ENCODE data around the gene SC5D. TPM values are rescaled to one million over a fixed set of nuclear protein-coding genes. Genes with fewer than 3 reads are reported as not detected.

The SC5D gene
- total and polyA plus RNA-seq, 2 of the 8 experiments (the other 6 are each of a cell fraction or from before 2014, with no cell fraction given), result 73.9 to 90.3 TPM

DNA sequence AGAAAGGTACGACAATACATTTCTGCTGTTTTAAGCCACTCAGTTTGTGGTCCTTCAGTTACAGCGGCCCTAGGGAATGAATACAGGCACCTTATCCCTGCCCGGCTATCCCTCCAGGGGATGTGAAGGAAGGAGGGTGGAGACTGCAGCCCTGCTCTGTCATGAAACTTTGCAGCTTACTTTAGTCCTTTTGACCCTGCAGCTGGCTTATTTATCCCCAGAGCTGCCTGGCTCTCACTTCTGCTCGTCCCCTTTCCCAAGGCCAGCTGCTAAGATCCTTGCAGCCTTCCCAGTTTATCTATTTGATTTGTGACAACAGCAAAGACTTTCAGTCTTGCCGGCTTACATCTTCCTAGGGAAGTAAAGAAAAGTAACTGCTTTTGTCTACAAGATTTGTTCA, 55.2 kb downstream of the SC5D start:
- Histone ChIP-seq H2BK120ac (replicated peaks; ENCODE audit: low read depth, low read length) (no peak overlapping the region), H3K27ac (ENCODE audit: low read depth, low read length) (no peak overlapping the region), H2AFZ (ENCODE audit: low read length) (peak overlapping the region; percentile 9; the same call in 1 of the 2 replicates), H2BK12ac (ENCODE audit: low read depth, low read length) (no peak overlapping the region), H3K27me3 (replicated peaks in 1 of 4; ENCODE audit: control insufficient read depth in 3 of 4, extremely low read depth in 1 of 4, insufficient read depth in 3 of 4, low read length in 3 of 4) (no peaks in the 10 kb centered on the region), H3K9me3 (ENCODE audit: insufficient read depth in 2 of 2, low read depth in 1 of 2, low read length in 1 of 2) (no peaks in the 10 kb centered on the region), H4K91ac (replicated peaks; ENCODE audit: insufficient read length, low read length) (no peak overlapping the region), H3K9ac (replicated peaks in 1 of 4; ENCODE audit: extremely low read depth in 1 of 4, low read depth in 3 of 4, low read length in 3 of 4) (no peak overlapping the region), H4K20me1 (replicated peaks in 1 of 2; ENCODE audit: control insufficient read depth in 1 of 2, insufficient read depth in 2 of 2, low read length in 2 of 2) (no peaks in the 10 kb centered on the region), H3K79me1 (ENCODE audit: low read depth, low read length) (no peaks in the 10 kb centered on the region; the same call in 1 of the 2 replicates), H4K8ac (ENCODE audit: extremely low read depth, insufficient read depth, low read length) (no peak overlapping the region), H3K14ac (ENCODE audit: insufficient read length) (no peak overlapping the region), H3K79me2 (ENCODE audit: control insufficient read depth in 1 of 2, insufficient read depth in 2 of 2, low read length in 2 of 2) (no peaks in the 10 kb centered on the region), H3K4me2 (ENCODE audit: insufficient read depth in 1 of 2, low read depth in 2 of 2, low read length in 2 of 2) (no peak overlapping the region), H2AK5ac (ENCODE audit: low read depth, low read length) (no peak overlapping the region), H3K4me3 (ENCODE audit: extremely low read depth in 1 of 4, insufficient read depth in 2 of 4, low read depth in 3 of 4, low read length in 4 of 4) (no peak overlapping the region), H3K23ac (ENCODE audit: insufficient read length) (no peak overlapping the region), H4K5ac (ENCODE audit: insufficient read length, low read depth, low read length) (no peak overlapping the region), H2BK5ac (ENCODE audit: low read depth, low read length) (no peak overlapping the region), H2BK15ac (ENCODE audit: low read length) (no peak overlapping the region), H3K36me3 (ENCODE audit: control insufficient read depth in 2 of 4, insufficient read depth in 4 of 4, low read length in 3 of 4) (no peaks in the 10 kb centered on the region), H3K56ac (replicated peaks; ENCODE audit: insufficient read length, low read depth, low read length) (no peak overlapping the region), H3K4ac (replicated peaks; ENCODE audit: insufficient read length, low read depth, low read length) (no peak overlapping the region), H3K4me1 (replicated peaks in 1 of 4; ENCODE audit: control insufficient read depth in 3 of 4, insufficient read depth in 4 of 4, low read length in 3 of 4) (no peaks in the 10 kb centered on the region), H3K18ac (ENCODE audit: extremely low read depth, low read length) (no peak overlapping the region), H3K23me2 (ENCODE audit: low read depth, low read length) (no peaks in the 10 kb centered on the region), H2BK20ac (ENCODE audit: low read length) (no peak overlapping the region)
- TF ChIP-seq BRCA1 (IDR thresholded peaks at IDR 0.05; ENCODE audit: low read depth, low read length), result no peak
- no peak for TF ChIP-seq SP1 (IDR thresholded peaks at IDR 0.05; ENCODE audit: low read depth, low read length)
- TF ChIP-seq HDAC6 (IDR thresholded peaks at IDR 0.05; ENCODE audit: low read depth, low read length), result no peak
- no peak for TF ChIP-seq KDM5A (IDR thresholded peaks at IDR 0.05; ENCODE audit: low read length)
- TF ChIP-seq NANOG (IDR thresholded peaks at IDR 0.05; ENCODE audit: insufficient read depth, low read depth, low read length, poor library complexity, severe bottlenecking), result no peak
- TF ChIP-seq POLR2A (IDR thresholded peaks at IDR 0.05; ENCODE audit: control extremely low read depth in 1 of 2, low read depth in 2 of 2, low read length in 2 of 2), result no peak
- TF ChIP-seq RXRA (IDR thresholded peaks at IDR 0.05; ENCODE audit: insufficient read depth, low read depth, low read length), result no peak
- TF ChIP-seq NRF1 (IDR thresholded peaks at IDR 0.05; ENCODE audit: low read depth, low read length), result no peak
- TF ChIP-seq TBP (IDR thresholded peaks at IDR 0.05; ENCODE audit: low read depth, low read length), result no peak
- no peak for TF ChIP-seq EZH2 (IDR thresholded peaks at IDR 0.05; ENCODE audit: low read depth, low read length, severe bottlenecking)
- no peak for TF ChIP-seq CBX8 (IDR thresholded peaks at IDR 0.05; ENCODE audit: borderline replicate concordance, low read depth, low read length)
- no peak for TF ChIP-seq CHD1 (IDR thresholded peaks at IDR 0.05; ENCODE audit: low read depth, low read length)
- TF ChIP-seq, protein P1, sequence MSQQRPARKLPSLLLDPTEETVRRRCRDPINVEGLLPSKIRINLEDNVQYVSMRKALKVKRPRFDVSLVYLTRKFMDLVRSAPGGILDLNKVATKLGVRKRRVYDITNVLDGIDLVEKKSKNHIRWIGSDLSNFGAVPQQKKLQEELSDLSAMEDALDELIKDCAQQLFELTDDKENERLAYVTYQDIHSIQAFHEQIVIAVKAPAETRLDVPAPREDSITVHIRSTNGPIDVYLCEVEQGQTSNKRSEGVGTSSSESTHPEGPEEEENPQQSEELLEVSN (IDR thresholded peaks at IDR 0.05), result no peak
- TF ChIP-seq FOSL1 (IDR thresholded peaks at IDR 0.05; ENCODE audit: insufficient read depth, low read depth, low read length), result no peak
- WGBS, 2 experiments (ENCODE audit: extremely low coverage in 1 of 2, insufficient coverage in 1 of 2, insufficient read length in 1 of 2, insufficient replicate concordance in 2 of 2, low coverage in 1 of 2, low lambda C conversion rate in 2 of 2, missing lambda C conversion rate in 1 of 2), result 99% methylated on average over 5 of the region's 5 CpGs; no CpG with 5 or more reads in 1 of the 2 experiments
- FAIRE-seq (no peak), DNase-seq (ENCODE audit: low read depth in 1 of 2, low spot score in 2 of 2) (no peak)
- ChIA-PET POLR2A (ENCODE audit: partially characterized antibody) (interaction anchor here (1.1 to 1.4 kb wide), 2 partner anchors 18 to 58 kb away, joined by 3 read pairs; no protein-coding TSS in a partner anchor), CTCF (ENCODE audit: partially characterized antibody) (interaction anchor here (1.0 kb wide), 1 partner anchor 13 kb away, joined by 3 read pairs; no protein-coding TSS in a partner anchor)

All from H1 (cell line).